Upper lobe of left lung (tissue), 4 donors: ENCODE measurements around the gene KHNYN.

ENCODE experiments used
- POLR2A ChIP-seq, 4 donors: fragments of 450-650 bp; IDR thresholded peaks; one replicate each; pipeline ENCODE4 v1.5.1; 2016 to 2017; ENCODE audit warnings: antibody characterized with exemption in 4 of 4, mild to moderate bottlenecking in 2 of 4
- TF ChIP-seq, protein P1 (sequence below), 6 experiments: fragments of 450-650 bp in 4 of 6; fragments of 200-600 bp in 2 of 6; sonication (generic) in 2 of 6; IDR thresholded peaks; one replicate each; pipeline ENCODE4 v1.5.1; 2016 to 2019; ENCODE audit warnings: antibody characterized with exemption in 6 of 6

DNA sequence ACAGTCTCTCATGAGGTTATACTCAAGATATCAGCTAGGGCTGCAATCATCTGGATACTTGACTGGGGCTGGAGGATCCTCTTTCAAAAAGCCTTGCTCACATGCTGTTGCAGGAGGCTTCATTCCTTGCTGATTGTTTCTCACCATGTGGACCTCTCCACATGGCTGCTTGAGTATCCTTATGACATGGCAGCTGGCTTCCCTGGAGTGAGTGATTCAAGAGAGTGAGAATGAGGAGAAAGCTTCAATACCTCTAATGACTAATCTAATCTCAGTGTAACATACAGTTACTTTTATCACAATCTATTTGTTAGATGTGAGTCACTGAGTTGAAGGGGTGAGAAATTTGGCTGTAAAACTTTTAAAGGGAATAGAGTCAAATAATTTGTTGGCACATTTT lies 27.2 kb downstream of the KHNYN start:
- no peak for TF ChIP-seq POLR2A (IDR thresholded peaks at IDR 0.05)
- TF ChIP-seq, protein P1, sequence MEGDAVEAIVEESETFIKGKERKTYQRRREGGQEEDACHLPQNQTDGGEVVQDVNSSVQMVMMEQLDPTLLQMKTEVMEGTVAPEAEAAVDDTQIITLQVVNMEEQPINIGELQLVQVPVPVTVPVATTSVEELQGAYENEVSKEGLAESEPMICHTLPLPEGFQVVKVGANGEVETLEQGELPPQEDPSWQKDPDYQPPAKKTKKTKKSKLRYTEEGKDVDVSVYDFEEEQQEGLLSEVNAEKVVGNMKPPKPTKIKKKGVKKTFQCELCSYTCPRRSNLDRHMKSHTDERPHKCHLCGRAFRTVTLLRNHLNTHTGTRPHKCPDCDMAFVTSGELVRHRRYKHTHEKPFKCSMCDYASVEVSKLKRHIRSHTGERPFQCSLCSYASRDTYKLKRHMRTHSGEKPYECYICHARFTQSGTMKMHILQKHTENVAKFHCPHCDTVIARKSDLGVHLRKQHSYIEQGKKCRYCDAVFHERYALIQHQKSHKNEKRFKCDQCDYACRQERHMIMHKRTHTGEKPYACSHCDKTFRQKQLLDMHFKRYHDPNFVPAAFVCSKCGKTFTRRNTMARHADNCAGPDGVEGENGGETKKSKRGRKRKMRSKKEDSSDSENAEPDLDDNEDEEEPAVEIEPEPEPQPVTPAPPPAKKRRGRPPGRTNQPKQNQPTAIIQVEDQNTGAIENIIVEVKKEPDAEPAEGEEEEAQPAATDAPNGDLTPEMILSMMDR (IDR thresholded peaks at IDR 0.05) = no peak
